Mammary epithelial cell (primary cell): ENCODE data around the gene PRH2.

Experiments used
- CTCF ChIP-seq, 2 donors: IDR thresholded peaks in 1 of 2; conservative IDR thresholded peaks in 1 of 2; 2 replicates each; pipeline ENCODE4 v1.5.1; 2011 to 2012; ENCODE audit warnings: inconsistent platforms in 2 of 2, low read length in 2 of 2, mild to moderate bottlenecking in 2 of 2, control low read depth in 1 of 2, low read depth in 1 of 2; ENCODE audit not compliant: insufficient read depth in 1 of 2; ENCODE audit errors: extremely low read depth in 1 of 2
- EZH2 ChIP-seq: IDR thresholded peaks from 2 replicates; pipeline ENCODE4 v1.6.1; 2012; ENCODE audit warnings: low read length, inconsistent platforms, borderline replicate concordance

- TF ChIP-seq CTCF (conservative IDR thresholded peaks at IDR 0.05 in 1 of 2, IDR thresholded peaks at IDR 0.05 in 1 of 2; ENCODE audit: extremely low read depth in 1 of 2, insufficient read depth in 1 of 2, low read depth in 1 of 2, low read length in 2 of 2) (no peak), EZH2 (no peak)
Measured at GRCh38 chr12:10956085-10956484, 27.0 kb downstream of the PRH2 start.
